GM12878 (cell line): Measurements from ENCODE around the gene GCDH. TPM values are rescaled to one million over a fixed set of nuclear protein-coding genes. Genes with fewer than 3 reads are reported as not detected.

Source experiments
- ATAC-seq: fragments of 200-7000 bp; cut with Tn5 transposase; 3 replicates; pipeline ENCODE4 v1.9.1; 2020; ENCODE audit warnings: mild to moderate bottlenecking, moderate library complexity
- BruUV-seq: library from RNA; stranded (reverse); fragments of 400-500 nt; replicated peaks from 2 replicates; lab custom pipeline; 2021; lab: Mats Ljungman, UMichigan
- CTCF ChIA-PET: fragments of 300-600 bp; sonication (Branson Sonifier 250); formaldehyde crosslinking; extraction: SDS; loops from one replicate; lab custom pipeline; 2021; ENCODE audit warnings: inconsistent platforms; lab: Yijun Ruan, JAX
- POLR2A ChIA-PET: fragments of 350-600 bp; formaldehyde crosslinking; extraction: SDS; loops from one replicate; lab custom pipeline; 2021; ENCODE audit warnings: inconsistent platforms; lab: Charles Lee
- RAD21 ChIA-PET: fragments of 300-600 bp; sonication (Branson Sonifier 250); formaldehyde crosslinking; loops from one replicate; lab custom pipeline; 2023; ENCODE audit warnings: antibody characterized with exemption; ENCODE audit not compliant: unreplicated experiment; lab: Charles Lee
- SMC1A ChIA-PET: fragments of 300-600 bp; sonication (Branson Sonifier 250); formaldehyde crosslinking; loops from one replicate; lab custom pipeline; 2023; ENCODE audit not compliant: unreplicated experiment, uncharacterized antibody; lab: Charles Lee
- DNase-seq: peaks from one replicate; pipeline ENCODE4 v3.0.0-alpha.2; 2011; ENCODE audit warnings: low read depth, low spot score
- FAIRE-seq: peaks from 3 replicates; lab custom pipeline; 2011; peaks lifted over from hg19 to GRCh38; lab: Jason Lieb, UNC
- H2AFZ ChIP-seq: 2 replicates; pipeline ENCODE4 v1.6.0; 2011; ENCODE audit warnings: low read depth, low read length, control low read depth; ENCODE audit not compliant: control insufficient read depth
- H3K27ac ChIP-seq: 2 replicates; pipeline ENCODE4 v1.5.1; 2011; ENCODE audit warnings: control low read depth; ENCODE audit not compliant: control insufficient read depth, insufficient read depth
- H3K27me3 ChIP-seq, 2 experiments: replicated peaks in 1 of 2; 2 replicates each; pipeline versions ENCODE4 v1.6.0 to v1.6.1; 2011; ENCODE audit warnings: low read length in 1 of 2; ENCODE audit not compliant: control insufficient read depth in 2 of 2, insufficient read depth in 2 of 2
- H3K36me3 ChIP-seq, 2 experiments: 2 replicates each; pipeline ENCODE4 v1.5.1; 2011; ENCODE audit warnings: low read length in 1 of 2; ENCODE audit not compliant: control insufficient read depth in 2 of 2, insufficient read depth in 2 of 2
- H3K4me1 ChIP-seq: 2 replicates; pipeline ENCODE4 v1.6.1; 2011; ENCODE audit warnings: mild to moderate bottlenecking, low read length, moderate library complexity, mixed read lengths; ENCODE audit not compliant: control insufficient read depth, insufficient read depth
- H3K4me2 ChIP-seq: 2 replicates; pipeline ENCODE4 v1.6.0; 2011; ENCODE audit warnings: control low read depth; ENCODE audit not compliant: control insufficient read depth, insufficient read depth
- H3K4me3 ChIP-seq: fragments of 200-600 bp; sonication (generic); 2 replicates; pipeline ENCODE4 v1.5.1; 2016
- H3K79me2 ChIP-seq: 2 replicates; pipeline ENCODE4 v1.6.0; 2011; ENCODE audit warnings: low read length; ENCODE audit not compliant: control insufficient read depth, insufficient read depth
- H3K9ac ChIP-seq: 2 replicates; pipeline ENCODE4 v1.8.0; 2011; ENCODE audit warnings: low read length, control low read depth, mixed read lengths; ENCODE audit not compliant: control insufficient read depth, insufficient read depth
- H3K9me3 ChIP-seq: replicated peaks from 3 replicates; pipeline ENCODE4 v1.5.1; 2011; ENCODE audit warnings: mild to moderate bottlenecking, low read length; ENCODE audit not compliant: control insufficient read depth, insufficient read depth
- H4K20me1 ChIP-seq: 2 replicates; pipeline ENCODE4 v1.6.0; 2011; ENCODE audit not compliant: control insufficient read depth, insufficient read depth
- BRCA1 ChIP-seq: IDR thresholded peaks from 2 replicates; pipeline ENCODE4 v1.6.1; 2011; ENCODE audit warnings: low read depth, low read length, improper control_type of control experiment
- CBFB ChIP-seq: IDR thresholded peaks from 2 replicates; pipeline ENCODE4 v1.6.1; 2016; ENCODE audit warnings: antibody characterized with exemption, low read depth
- CREB1 ChIP-seq: IDR thresholded peaks from 2 replicates; pipeline ENCODE4 v1.6.1; 2012; ENCODE audit warnings: low read depth, mild to moderate bottlenecking, inconsistent platforms
- CREM ChIP-seq: IDR thresholded peaks from 2 replicates; pipeline ENCODE4 v1.6.1; 2014; ENCODE audit warnings: antibody characterized with exemption, low read depth
- FOS ChIP-seq: IDR thresholded peaks from 3 replicates; pipeline ENCODE4 v1.6.1; 2011; ENCODE audit warnings: borderline replicate concordance; ENCODE audit not compliant: insufficient read length; ENCODE audit errors: extremely low read depth
- JUND ChIP-seq: IDR thresholded peaks from 2 replicates; pipeline ENCODE4 v1.6.1; 2012; ENCODE audit warnings: low read depth, mild to moderate bottlenecking, low read length, improper control_type of control experiment, moderate library complexity
- MYB ChIP-seq: fragments of 150-350 bp; IDR thresholded peaks from 2 replicates; pipeline ENCODE4 v1.6.1; 2014; ENCODE audit warnings: mild to moderate bottlenecking, low read depth, low read length, borderline replicate concordance
- MYC ChIP-seq: IDR thresholded peaks from 2 replicates; pipeline ENCODE4 v1.6.1; 2011; ENCODE audit warnings: mild to moderate bottlenecking, low read length, moderate library complexity, inconsistent platforms; ENCODE audit not compliant: insufficient read depth, insufficient replicate concordance, insufficient read length, severe bottlenecking
- NFIC ChIP-seq: IDR thresholded peaks from 2 replicates; pipeline ENCODE4 v1.6.1; 2012; ENCODE audit warnings: low read depth, mild to moderate bottlenecking, inconsistent platforms, low read length, moderate library complexity
- NR2F1 ChIP-seq: fragments of 450-650 bp; conservative IDR thresholded peaks from 2 replicates; pipeline ENCODE4 v1.6.1; 2017; ENCODE audit warnings: mild to moderate bottlenecking
- TBL1XR1 ChIP-seq: IDR thresholded peaks from 2 replicates; pipeline ENCODE4 v1.6.1; 2012; ENCODE audit warnings: low read depth, low read length, improper control_type of control experiment
- ZNF274 ChIP-seq: IDR thresholded peaks from one replicate; pipeline ENCODE4 v1.8.0; 2011; ENCODE audit not compliant: insufficient read length, insufficient read depth
- WGBS: methylation state at CpG from one replicate; pipeline ENCODE4 v1.1.6; 2016; ENCODE audit warnings: low lambda C conversion rate; ENCODE audit not compliant: insufficient replicate concordance, insufficient coverage; ENCODE audit errors: missing lambda C conversion rate; 5-methylcytosine and 5-hydroxymethylcytosine counted together
- in situ Hi-C: fragments of 300-500 bp; cut with MboI; formaldehyde crosslinking; loops from 9 replicates; pipeline ENCODE4 v1.14.3; 2018; ENCODE audit warnings: mixed read lengths
- intact Hi-C: fragments of 100-400 bp; cut with micrococcal nuclease; formaldehyde crosslinking; loops from one replicate; pipeline ENCODE4 v1.14.2; 2022; ENCODE audit not compliant: unreplicated experiment
- polyA plus RNA-seq, 11 experiments: library from polyadenylated mRNA; depleted of rRNA in 4 of 11; unstranded in 6 of 11; stranded (reverse) in 5 of 11; fragments of >200 nt; fragmentation: Nextera tagmentation in 4 of 11; fragmentation: Illumina TruSeq in 1 of 11; extraction: Ambion mirVana in 4 of 11; extraction: Trizol in 1 of 11; gene quantifications; 1 replicate in 1 of 11; 2 replicates in 10 of 11; pipeline versions ENCODE4 v1.2.1 to v1.2.3, GENCODE V29; 2011 to 2016; ENCODE audit warnings: inconsistent platforms in 2 of 11, missing spikeins in 2 of 11, low read depth in 1 of 11
- total RNA-seq, 4 experiments: library from RNA; depleted of rRNA in 3 of 4; stranded (reverse); fragments of >200 nt in 3 of 4; fragmentation: Illumina TruSeq in 1 of 4; extraction: Trizol in 1 of 4; gene quantifications; 2 replicates each; pipeline versions ENCODE4 v1.2.1 to v1.2.3, GENCODE V29; 2013 to 2021
- TF ChIP-seq, protein P1 (sequence below): fragments of 450-650 bp; IDR thresholded peaks from 2 replicates; pipeline ENCODE4 v1.6.1; 2016; ENCODE audit warnings: mild to moderate bottlenecking
- TF ChIP-seq, protein P2 (sequence below): IDR thresholded peaks from 2 replicates; pipeline ENCODE4 v1.6.1; 2011; ENCODE audit warnings: low read depth, mild to moderate bottlenecking, low read length, moderate library complexity, borderline replicate concordance; ENCODE audit errors: extremely low read depth

The GCDH gene
- total and polyA plus RNA-seq, 10 of the 15 experiments (the other 5 are each of a cell fraction or from before 2014, with no cell fraction given): 4.2 to 69.4 (median 39.7) TPM

- FAIRE-seq (no peak), ATAC-seq (peak; percentile 26), DNase-seq (no peak)
- BruUV-seq: no TSS peak
- Histone ChIP-seq H3K9ac (peak overlapping the region; percentile 95), H3K79me2 (peaks cover 32% of the 10 kb centered on the region), H3K4me3 (peak overlapping the region; percentile 91), H3K4me1 (peaks cover 14% of the 10 kb centered on the region), H3K27me3 (no peaks in the 10 kb centered on the region), H3K9me3 (no peaks in the 10 kb centered on the region), H4K20me1 (no peaks in the 10 kb centered on the region; the same call in 1 of the 2 replicates), H2AFZ (peak overlapping the region; percentile 68), H3K4me2 (peak overlapping the region; percentile 67), H3K27ac (peak overlapping the region; percentile 82), H3K36me3 (peaks cover 7 to 19% of the 10 kb centered on the region in 2 experiments; a peak in 3 of 4 replicates)
- 20% methylated on average over 16 of the region's 16 CpGs for WGBS
- in situ Hi-C loops (no loop called here), intact Hi-C loops (no loop called here)
- TF ChIP-seq, protein P1, sequence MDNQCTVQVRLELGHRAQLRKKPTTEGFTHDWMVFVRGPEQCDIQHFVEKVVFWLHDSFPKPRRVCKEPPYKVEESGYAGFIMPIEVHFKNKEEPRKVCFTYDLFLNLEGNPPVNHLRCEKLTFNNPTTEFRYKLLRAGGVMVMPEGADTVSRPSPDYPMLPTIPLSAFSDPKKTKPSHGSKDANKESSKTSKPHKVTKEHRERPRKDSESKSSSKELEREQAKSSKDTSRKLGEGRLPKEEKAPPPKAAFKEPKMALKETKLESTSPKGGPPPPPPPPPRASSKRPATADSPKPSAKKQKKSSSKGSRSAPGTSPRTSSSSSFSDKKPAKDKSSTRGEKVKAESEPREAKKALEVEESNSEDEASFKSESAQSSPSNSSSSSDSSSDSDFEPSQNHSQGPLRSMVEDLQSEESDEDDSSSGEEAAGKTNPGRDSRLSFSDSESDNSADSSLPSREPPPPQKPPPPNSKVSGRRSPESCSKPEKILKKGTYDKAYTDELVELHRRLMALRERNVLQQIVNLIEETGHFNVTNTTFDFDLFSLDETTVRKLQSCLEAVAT: no peak
- TF ChIP-seq CBFB (0 out of 2 replicates have a peak, but pooled peaks have one; percentile 4), BRCA1 (no peak), CREB1 (peak; percentile 83; the same call in 1 of the 2 replicates), CREM (peak; percentile 26; the same call in 1 of the 2 replicates), NFIC (no peak), TBL1XR1 (no peak), ZNF274 (no peak), NR2F1 (no peak), FOS (no peak), JUND (no peak), MYC (no peak), MYB (no peak)
- TF ChIP-seq, protein P2, sequence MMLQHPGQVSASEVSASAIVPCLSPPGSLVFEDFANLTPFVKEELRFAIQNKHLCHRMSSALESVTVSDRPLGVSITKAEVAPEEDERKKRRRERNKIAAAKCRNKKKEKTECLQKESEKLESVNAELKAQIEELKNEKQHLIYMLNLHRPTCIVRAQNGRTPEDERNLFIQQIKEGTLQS: no peak
- CTCF ChIA-PET: interaction anchor here (0.5 to 2.4 kb wide), 10 partner anchors 14 to 1572 kb away, joined by 3 to 18 read pairs (median 4); partner anchors contain the start of genes DNASE2, GCDH and SYCE2
- RAD21 ChIA-PET: interaction anchor here (0.5 to 2.4 kb wide), 7 partner anchors 33 to 1612 kb away, joined by 3 to 11 read pairs (median 4); partner anchors contain the start of gene GCDH
- SMC1A ChIA-PET: interaction anchor here (0.6 to 3.2 kb wide), 9 partner anchors 8 to 97 kb away, joined by 3 to 14 read pairs (median 6); partner anchors contain the start of genes GCDH and SYCE2
- POLR2A ChIA-PET: interaction anchor here (0.5 to 2.7 kb wide), 14 partner anchors 11 to 396 kb away, joined by 3 to 9 read pairs (median 4); partner anchors contain the start of genes DNASE2, GCDH, SYCE2 and TRIR
These were observed 41.7 kb downstream of the GCDH start for GRCh38 chr19:12932392-12933286.
